Activated CD8-positive, alpha-beta T cell treated with anti-CD3 and anti-CD28 coated beads for 36 hours (primary cell): ENCODE measurements around the gene EXOSC2. TPM values are rescaled to one million over a fixed set of nuclear protein-coding genes. Genes with fewer than 3 reads are reported as not detected.

Experiments used
- ATAC-seq: fragments of 200-7000 bp; cut with Tn5 transposase; one replicate; pipeline ENCODE4 v1.10.0; 2021; ENCODE audit warnings: mild to moderate bottlenecking, moderate library complexity
- CTCF ChIA-PET: fragments of 350-600 bp; sonication (Branson Sonifier 250); formaldehyde crosslinking; loops from one replicate; lab custom pipeline; 2021; ENCODE audit warnings: antibody characterized with exemption; lab: Charles Lee
- POLR2A ChIA-PET: fragments of 350-600 bp; sonication (Branson Sonifier 250); formaldehyde crosslinking; loops from one replicate; lab custom pipeline; 2021; ENCODE audit warnings: antibody characterized with exemption; lab: Charles Lee
- DNase-seq: peaks from one replicate; pipeline ENCODE4 v3.0.0-alpha.2; 2020
- H3K27ac Mint-ChIP-seq: one replicate; pipeline ENCODE4 v1.8.0; 2021; ENCODE audit warnings: mild to moderate bottlenecking, mixed read lengths
- H3K27me3 Mint-ChIP-seq: one replicate; pipeline ENCODE4 v1.8.0; 2021; ENCODE audit warnings: mixed read lengths
- H3K36me3 Mint-ChIP-seq: one replicate; pipeline ENCODE4 v1.8.0; 2021; ENCODE audit warnings: low read depth, mixed read lengths
- H3K4me1 Mint-ChIP-seq: one replicate; pipeline ENCODE4 v1.8.0; 2021; ENCODE audit warnings: low read depth, mixed read lengths
- H3K4me3 Mint-ChIP-seq: one replicate; pipeline ENCODE4 v1.8.0; 2021; ENCODE audit warnings: mild to moderate bottlenecking, moderate library complexity, mixed read lengths
- H3K9me3 Mint-ChIP-seq: one replicate; pipeline ENCODE4 v1.8.0; 2021; ENCODE audit warnings: mixed read lengths
- CTCF ChIP-seq: fragments of 200-600 bp; IDR thresholded peaks from one replicate; pipeline ENCODE4 v1.8.0; 2022; ENCODE audit warnings: antibody characterized with exemption, mild to moderate bottlenecking
- intact Hi-C: fragments of 100-400 bp; cut with micrococcal nuclease; formaldehyde crosslinking; loops from one replicate; pipeline ENCODE4 v1.10.0; 2022
- total RNA-seq, 2 experiments: library from RNA; stranded (reverse); gene quantifications; one replicate each; pipeline ENCODE4 v1.2.3, GENCODE V29; 2021

The EXOSC2 gene
- total RNA-seq, 2 experiments from 2014 or later, result 82.1 to 82.5 TPM

GRCh38 chr9:130658893-130659698, 34.5 kb upstream of the EXOSC2 start:
- POLR2A ChIA-PET, result no interaction called here
- no peak for ATAC-seq
- intact Hi-C loops, result no loop called here
- no peak for DNase-seq
- Mint-ChIP-seq H3K4me3 (no peak overlapping the region), H3K27ac (no peak overlapping the region), H3K36me3 (no peaks in the 10 kb centered on the region), H3K4me1 (peaks cover 13% of the 10 kb centered on the region), H3K27me3 (peaks cover 56% of the 10 kb centered on the region), H3K9me3 (no peaks in the 10 kb centered on the region)
- CTCF ChIA-PET, result interaction anchor here (1.0 to 2.0 kb wide), 2 partner anchors 23 to 25 kb away, joined by 3 to 6 read pairs; no protein-coding TSS in a partner anchor
- TF ChIP-seq CTCF, result no peak

- no peak for ATAC-seq
- Mint-ChIP-seq H3K9me3 (no peaks in the 10 kb centered on the region), H3K27ac (no peak overlapping the region), H3K4me3 (no peak overlapping the region), H3K36me3 (no peaks in the 10 kb centered on the region), H3K27me3 (peaks cover 58% of the 10 kb centered on the region), H3K4me1 (peaks cover 15% of the 10 kb centered on the region)
- DNase-seq, result no peak
- ChIA-PET CTCF (interaction anchor here (1.0 kb wide), 1 partner anchor 25 kb away, joined by 3 read pairs; no protein-coding TSS in a partner anchor), POLR2A (no interaction called here)
- intact Hi-C loops, result no loop called here
- TF ChIP-seq CTCF, result no peak
These were observed 33.8 kb upstream of the EXOSC2 start for GRCh38 chr9:130659699-130660248.

GRCh38 chr9:130660326-130660682, 33.3 kb upstream of the EXOSC2 start:
- ATAC-seq (no peak), DNase-seq (no peak)
- Mint-ChIP-seq H3K27ac (no peak overlapping the region), H3K4me3 (no peak overlapping the region), H3K4me1 (peaks cover 16% of the 10 kb centered on the region), H3K27me3 (peaks cover 59% of the 10 kb centered on the region), H3K9me3 (no peaks in the 10 kb centered on the region), H3K36me3 (no peaks in the 10 kb centered on the region)
- TF ChIP-seq CTCF, result no peak
- intact Hi-C loops, result no loop called here
- ChIA-PET CTCF (interaction anchor here (1.0 kb wide), 1 partner anchor 24 kb away, joined by 3 read pairs; no protein-coding TSS in a partner anchor), POLR2A (no interaction called here)

- intact Hi-C loops, result no loop called here
- ChIA-PET CTCF (no interaction called here), POLR2A (no interaction called here)
- no peaks in the 10 kb centered on the region for H3K36me3 Mint-ChIP-seq
- no peak for DNase-seq
- no peak overlapping the region for H3K4me3 Mint-ChIP-seq
- peaks cover 63% of the 10 kb centered on the region for H3K27me3 Mint-ChIP-seq
- no peak overlapping the region for H3K27ac Mint-ChIP-seq
- TF ChIP-seq CTCF, result no peak
- peaks cover 20% of the 10 kb centered on the region for H3K4me1 Mint-ChIP-seq
- no peak for ATAC-seq
- H3K9me3 Mint-ChIP-seq, result no peaks in the 10 kb centered on the region
These were observed 32.7 kb upstream of the EXOSC2 start for GRCh38 chr9:130660683-130661450.
